Measurements from ENCODE around the gene PPM1N.

PPM1N gene

DNA sequence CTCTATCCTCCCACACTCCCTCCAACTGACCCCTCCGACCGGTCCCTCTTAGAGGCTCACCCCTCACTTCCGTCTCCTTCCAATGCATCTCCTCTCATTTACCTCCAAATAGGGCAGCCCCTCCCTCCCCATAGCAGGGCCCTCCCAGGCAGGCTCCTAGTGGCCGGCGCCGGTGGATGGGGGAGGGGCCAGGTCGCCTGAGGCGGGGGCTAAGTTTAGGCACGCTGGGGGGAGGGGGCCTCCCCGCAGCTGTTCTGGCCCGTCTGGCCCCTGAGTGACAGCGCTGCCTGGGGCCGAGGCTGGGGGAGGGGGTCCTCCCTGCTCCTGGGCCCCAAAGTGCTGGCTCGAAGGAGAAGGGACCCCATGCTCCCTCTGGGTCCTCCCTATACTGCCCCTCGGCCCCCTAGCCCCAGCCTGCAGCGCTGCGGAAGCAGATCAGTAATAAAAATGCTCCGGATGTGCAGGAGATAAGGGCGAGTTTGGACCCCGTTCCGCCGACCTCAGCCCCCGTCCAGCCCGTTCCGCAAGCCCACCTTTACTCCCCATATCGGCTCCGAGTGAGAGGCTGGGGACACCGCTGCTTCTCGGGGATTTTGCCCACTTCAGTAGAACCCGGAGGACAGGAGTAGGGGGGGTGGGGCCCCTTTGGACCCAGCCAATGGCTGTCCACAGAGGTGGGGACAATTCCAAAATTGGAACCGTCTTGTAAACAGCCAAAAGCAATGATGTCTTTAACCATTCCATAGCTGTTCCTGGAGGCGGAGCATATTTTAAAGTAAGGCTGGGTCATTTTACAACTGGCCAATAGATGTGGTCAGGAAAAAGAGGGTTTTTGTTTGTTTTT is 5.4 kb upstream of the PPM1N start:
- DNase-seq (ENCODE audit: low read depth), result no peak

DNA sequence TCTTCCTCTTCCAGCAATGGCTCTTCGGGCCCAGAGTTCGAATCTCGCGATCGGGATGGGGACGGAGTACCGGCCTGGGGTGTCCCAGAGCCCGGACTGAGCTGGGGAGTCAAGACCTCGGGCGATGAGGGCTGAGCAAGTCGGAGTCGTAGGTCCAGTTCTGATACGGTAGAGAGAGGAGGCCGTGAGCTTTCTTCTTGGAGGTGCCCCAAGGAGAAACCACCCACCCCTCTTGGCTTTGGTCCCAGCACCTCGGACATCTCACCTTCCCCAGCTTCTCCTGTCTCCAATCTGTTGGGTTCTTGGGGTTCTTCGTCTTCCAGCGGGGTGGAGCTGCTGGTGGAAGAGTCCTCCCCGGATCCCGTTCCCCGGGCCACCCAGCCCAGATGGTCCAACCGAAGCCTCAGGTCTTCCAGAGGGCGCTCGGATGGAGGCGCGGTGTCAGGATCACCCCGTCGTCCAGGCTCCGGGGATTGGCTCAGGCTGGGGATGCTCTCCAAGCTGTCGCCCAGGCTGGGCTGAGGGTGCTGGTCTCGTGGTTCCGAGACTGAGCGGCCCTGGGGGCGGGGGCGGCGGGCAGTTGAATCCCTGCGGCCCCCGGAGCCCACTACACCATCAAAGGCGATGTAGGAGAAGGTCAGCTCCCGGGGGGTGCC is 3.9 kb upstream of the PPM1N start:
- no peak for DNase-seq (ENCODE audit: low read depth)

DNA sequence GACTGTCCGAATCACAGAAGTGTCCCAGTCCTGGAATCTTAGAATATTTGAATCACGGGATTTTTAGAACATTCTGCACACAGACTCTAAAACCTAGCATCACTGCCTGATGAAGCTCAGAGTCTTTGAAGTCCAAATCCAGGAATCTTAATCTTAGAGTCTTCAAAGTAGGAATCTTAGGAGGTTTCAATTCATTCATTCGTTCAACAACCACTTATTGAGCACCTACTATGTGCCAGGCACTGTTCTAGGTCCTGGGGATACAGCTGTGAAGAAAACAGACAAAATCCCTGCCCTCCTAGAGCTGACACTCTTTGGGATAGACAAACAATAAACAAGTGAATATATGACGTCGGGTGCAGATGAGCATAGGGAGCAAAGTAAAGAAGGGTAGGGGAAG is 3.1 kb upstream of the PPM1N start:
- no peak for DNase-seq (ENCODE audit: low read depth)

GRCh38 chr19:45496349-45496953 is 1.8 kb upstream of the PPM1N start:
- DNase-seq (ENCODE audit: low read depth), result no peak

GRCh38 chr19:45497791-45498190 is 452 bp upstream of the PPM1N start:
- no peak for DNase-seq (ENCODE audit: low read depth)

DNA sequence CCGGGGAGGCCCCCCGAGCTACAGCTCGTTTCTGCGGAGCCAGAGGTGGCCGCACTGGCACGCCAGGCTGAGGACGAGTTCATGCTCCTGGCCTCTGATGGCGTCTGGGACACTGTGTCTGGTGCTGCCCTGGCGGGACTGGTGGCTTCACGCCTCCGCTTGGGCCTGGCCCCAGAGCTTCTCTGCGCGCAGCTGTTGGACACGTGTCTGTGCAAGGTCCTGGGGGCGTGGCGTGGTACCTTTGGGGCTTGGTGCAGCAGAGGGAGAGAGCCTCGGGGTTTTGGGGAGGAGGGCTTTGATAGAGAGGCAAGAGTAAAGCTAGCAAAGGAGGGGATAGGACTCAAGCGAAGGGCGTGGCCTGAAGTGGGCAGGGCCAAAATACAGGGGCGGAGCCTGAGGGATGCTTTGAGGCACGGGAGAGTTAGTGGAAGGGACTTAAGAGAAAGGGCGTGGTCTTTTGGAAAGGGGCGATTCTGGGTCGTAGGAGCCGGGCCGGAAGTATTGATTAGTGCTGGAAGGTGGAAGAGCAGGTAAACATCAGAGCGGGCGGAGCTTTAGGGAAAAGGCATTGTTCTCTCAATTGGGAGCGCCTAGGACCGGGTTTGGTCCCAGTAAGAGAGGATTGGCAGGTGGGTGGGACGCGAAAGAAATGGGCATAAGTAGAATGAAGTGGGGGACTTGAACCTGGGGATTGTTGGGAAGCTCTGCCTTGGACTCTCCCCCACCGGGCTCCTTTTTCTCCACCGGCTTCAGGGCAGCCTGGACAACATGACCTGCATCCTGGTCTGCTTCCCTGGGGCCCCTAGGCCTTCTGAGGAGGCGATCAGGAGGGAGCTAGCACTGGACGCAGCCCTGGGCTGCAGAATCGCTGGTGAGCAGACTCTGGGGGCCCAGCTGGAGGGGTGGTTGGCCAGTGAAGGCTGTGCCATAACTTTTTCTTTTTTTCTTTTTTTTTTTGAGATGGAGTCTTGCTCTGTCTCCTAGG is 1.2 kb downstream of the PPM1N start:
- no peak for DNase-seq (ENCODE audit: low read depth)

GRCh38 chr19:45500918-45501729 is 2.9 kb downstream of the PPM1N start:
- no peak for DNase-seq (ENCODE audit: low read depth)

DNA sequence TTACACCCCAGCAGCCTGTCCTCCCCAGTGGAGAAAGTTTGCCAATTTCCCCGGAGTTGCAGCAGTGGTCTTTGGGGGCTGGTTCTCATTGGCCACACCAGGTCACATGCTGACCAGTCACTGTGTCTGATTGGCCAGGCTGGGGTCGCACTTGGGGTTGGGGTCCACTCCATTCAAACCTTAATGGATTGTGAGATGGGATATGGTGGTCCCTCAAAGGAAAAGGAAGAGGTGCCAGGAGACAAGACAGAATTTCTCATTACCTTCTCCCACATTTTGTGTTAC is 3.4 kb downstream of the PPM1N start:
- DNase-seq (ENCODE audit: low read depth), result no peak

- no peak for DNase-seq (ENCODE audit: low read depth)
Measured at GRCh38 chr19:45502111-45502510, 3.9 kb downstream of the PPM1N start.

GRCh38 chr19:45503909-45504308 is 5.7 kb downstream of the PPM1N start:
- no peak for DNase-seq (ENCODE audit: low read depth)

DNA sequence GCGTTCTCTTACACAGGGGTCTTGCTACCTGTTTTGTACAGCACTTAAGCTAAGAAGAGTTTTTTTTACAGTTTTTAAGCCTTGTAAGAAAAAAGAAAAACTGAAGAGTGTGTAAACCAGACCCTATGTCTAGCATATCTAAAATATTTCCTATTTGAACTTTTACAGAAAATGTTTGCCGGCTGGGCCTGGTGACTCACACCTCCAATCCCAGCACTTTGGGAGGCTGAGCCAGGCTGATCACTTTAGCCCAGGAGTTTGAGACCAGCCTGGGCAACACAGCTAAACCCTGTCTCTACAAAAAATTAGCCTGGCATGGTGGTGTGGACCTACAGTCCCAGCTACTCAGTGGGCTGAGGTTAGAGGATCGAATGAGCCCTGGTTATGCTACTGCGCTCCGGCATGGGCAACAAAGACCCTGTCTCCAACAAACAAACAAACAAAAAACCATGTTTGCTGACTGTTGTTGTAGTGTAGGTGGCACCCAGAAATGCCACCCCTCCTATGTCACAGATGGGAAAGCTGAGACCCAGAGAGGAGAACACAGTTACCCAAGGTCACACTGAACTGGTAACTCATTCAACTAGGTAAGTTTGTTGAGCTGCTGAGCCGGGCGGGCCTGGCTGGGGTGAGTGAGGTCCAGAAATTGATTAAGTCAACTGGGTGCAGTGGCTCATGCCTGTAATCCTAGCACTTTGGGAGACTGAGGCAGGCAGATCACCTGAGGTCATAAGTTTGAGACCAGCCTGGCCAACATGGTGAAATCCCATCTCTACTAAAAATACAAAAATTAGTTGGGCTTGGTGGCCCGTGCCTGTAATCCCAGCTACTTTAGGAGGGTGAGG is 7.1 kb downstream of the PPM1N start:
- DNase-seq (ENCODE audit: low read depth), result no peak

GRCh38 chr19:45505996-45506245 is 7.7 kb downstream of the PPM1N start:
- DNase-seq (ENCODE audit: low read depth), result no peak

GRCh38 chr19:45506246-45506988 is 8.2 kb downstream of the PPM1N start:
- DNase-seq (ENCODE audit: low read depth), result peak; percentile 88

DNA sequence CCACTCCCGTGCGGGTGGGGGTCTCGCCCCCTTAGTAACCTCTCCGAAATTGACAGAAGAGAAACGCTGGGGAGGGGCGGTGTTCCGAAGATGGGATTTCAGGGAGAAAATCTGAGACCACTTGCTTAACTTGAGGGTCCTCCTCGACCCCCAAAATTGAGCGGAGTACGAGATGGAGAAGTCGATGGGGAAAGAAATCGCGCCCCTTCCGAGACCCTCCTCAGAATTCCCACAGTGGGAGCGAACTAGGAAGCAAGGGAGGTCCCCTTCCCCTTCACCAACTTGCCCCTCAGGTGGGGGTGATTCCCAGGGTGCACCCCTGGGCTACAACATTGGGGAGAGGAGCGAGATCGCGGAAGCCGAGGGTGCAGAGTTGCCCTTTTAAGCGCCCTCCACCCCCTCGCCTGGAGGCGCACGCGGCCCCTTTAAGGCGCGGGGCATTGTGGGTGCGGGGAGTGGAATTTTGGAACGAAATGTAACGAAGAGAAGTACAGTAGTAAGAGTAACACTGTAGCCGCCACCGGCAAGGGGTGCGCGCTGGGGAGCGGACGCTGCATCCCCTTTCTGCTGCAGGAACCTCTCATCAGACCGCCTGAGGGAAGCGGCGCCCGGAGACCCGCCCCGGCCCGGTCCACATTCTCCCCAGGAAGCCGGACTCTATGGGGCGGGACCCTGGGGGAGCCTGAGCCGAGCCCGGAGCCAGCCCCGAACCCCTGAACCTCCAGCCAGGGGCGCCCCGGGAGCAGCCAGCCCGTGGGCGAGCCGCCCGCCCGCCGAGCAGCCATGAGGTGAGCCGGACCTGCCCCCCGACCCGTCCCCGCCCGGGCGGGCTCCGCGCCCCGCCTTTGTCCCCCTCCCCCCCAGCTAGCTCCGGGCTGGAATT is 9.0 kb downstream of the PPM1N start, which contains the start of gene VASP:
VASP (plus strand) TSS at position 491 of the 883 bp plus-strand sequence; CDS start at position 784, 293 bp downstream.
- peak; percentile 81 for DNase-seq (ENCODE audit: low read depth)

DNA sequence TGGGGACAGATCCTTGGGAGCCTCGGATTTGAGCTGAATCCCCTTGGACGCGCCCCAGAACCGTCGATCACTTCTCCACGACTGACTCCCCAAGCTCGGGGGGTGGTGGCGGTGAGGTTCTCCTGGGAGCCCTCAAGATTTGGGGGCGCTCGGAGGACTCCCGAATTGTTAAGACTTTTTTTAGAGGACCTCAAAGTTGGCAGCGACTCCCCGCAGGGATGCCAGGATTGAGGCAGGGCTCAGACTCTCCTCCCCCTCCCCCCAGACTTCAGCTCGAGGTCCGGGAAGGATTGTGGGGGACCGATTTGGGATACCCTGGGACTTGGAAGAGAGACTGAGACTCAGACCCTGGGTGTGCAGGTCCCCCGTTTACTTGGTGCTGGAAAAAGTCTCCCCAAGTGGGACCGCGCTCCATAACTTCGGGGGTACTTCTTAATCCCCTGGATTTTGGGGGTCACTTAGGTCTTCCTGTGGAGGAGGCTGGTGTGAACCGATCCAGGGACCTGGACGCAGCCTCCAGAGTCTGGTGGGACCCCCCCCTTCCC is 9.7 kb downstream of the PPM1N start:
- DNase-seq (ENCODE audit: low read depth), result no peak

GRCh38 chr19:45508417-45508860 is 10.2 kb downstream of the PPM1N start:
- peak; percentile 45 for DNase-seq (ENCODE audit: low read depth)

GRCh38 chr19:45508861-45509691 is 10.8 kb downstream of the PPM1N start:
- DNase-seq (ENCODE audit: low read depth), result peak; percentile 70

GRCh38 chr19:45509692-45510015 is 11.4 kb downstream of the PPM1N start:
- no peak for DNase-seq (ENCODE audit: low read depth)
